Activated CD4-positive, CD25-positive, alpha-beta regulatory T cell treated with anti-CD3 and anti-CD28 coated beads, Interleukin-2, amount 50 U/mL, for 72 hours (primary cell): Measurements from ENCODE around the gene C17orf75.

ENCODE experiments used
- DNase-seq: peaks from one replicate; pipeline ENCODE4 v3.0.0; 2021

The C17orf75 gene

GRCh38 chr17:32302860-32303649 lies 38.9 kb downstream of the C17orf75 start:
- no peak for DNase-seq

GRCh38 chr17:32302037-32302436 lies 39.9 kb downstream of the C17orf75 start:
- DNase-seq: no peak

- DNase-seq: no peak
Measured at GRCh38 chr17:32299580-32300164, 42.3 kb downstream of the C17orf75 start.

- DNase-seq: no peak
Measured at GRCh38 chr17:32298721-32299579, 43.0 kb downstream of the C17orf75 start.

- no peak for DNase-seq
Measured at GRCh38 chr17:32298298-32298697, 43.7 kb downstream of the C17orf75 start.

GRCh38 chr17:32297860-32298259 lies 44.1 kb downstream of the C17orf75 start:
- no peak for DNase-seq

GRCh38 chr17:32297424-32297823 lies 44.5 kb downstream of the C17orf75 start:
- no peak for DNase-seq

GRCh38 chr17:32292094-32292493 lies 49.9 kb downstream of the C17orf75 start:
- DNase-seq: no peak

GRCh38 chr17:32289471-32290070 lies 52.4 kb downstream of the C17orf75 start:
- no peak for DNase-seq

GRCh38 chr17:32288615-32289014 lies 53.4 kb downstream of the C17orf75 start:
- no peak for DNase-seq

GRCh38 chr17:32287804-32288511 lies 54.0 kb downstream of the C17orf75 start:
- no peak for DNase-seq

GRCh38 chr17:32286518-32286900 lies 55.5 kb downstream of the C17orf75 start:
- no peak for DNase-seq

- no peak for DNase-seq
Measured at GRCh38 chr17:32285746-32286517, 56.0 kb downstream of the C17orf75 start.

GRCh38 chr17:32285306-32285705 lies 56.7 kb downstream of the C17orf75 start:
- no peak for DNase-seq

- DNase-seq: no peak
Measured at GRCh38 chr17:32283745-32284201, 58.2 kb downstream of the C17orf75 start.

- DNase-seq: no peak
Measured at GRCh38 chr17:32281011-32281451, 60.9 kb downstream of the C17orf75 start.

- DNase-seq: no peak
Measured at GRCh38 chr17:32279891-32280716, 61.9 kb downstream of the C17orf75 start.

- DNase-seq: no peak
Measured at GRCh38 chr17:32278815-32279214, 63.2 kb downstream of the C17orf75 start.
